ENCODE results near the gene PTPN4. TPM values are rescaled to one million over a fixed set of nuclear protein-coding genes. Genes with fewer than 3 reads are reported as not detected.

Gene PTPN4
- total and polyA plus RNA-seq, 2 of the 8 experiments (the other 6 are each of a cell fraction or from before 2014, with no cell fraction given): 28.5 to 105 TPM

GRCh38 chr2:120012771-120013596 lies 253.3 kb downstream of the PTPN4 start, which contains the start of gene EPB41L5:
TSS of gene EPB41L5 (plus strand) at chr2:120013077. CDS start at chr2:120019085, 6,008 bp downstream.
- POLR2A ChIA-PET (ENCODE audit: partially characterized antibody): interaction anchor here (0.6 to 1.9 kb wide), 15 partner anchors 8 to 252 kb away, joined by 3 to 13 read pairs (median 3); no protein-coding TSS in a partner anchor
- peak within 1 kb of the TSS; percentile 64 for H3K18ac ChIP-seq (ENCODE audit: extremely low read depth, low read length)
- peak within 1 kb of the TSS; percentile 69 to 83 (median 81) for H3K4me3 ChIP-seq (ENCODE audit: extremely low read depth in 1 of 4, insufficient read depth in 2 of 4, low read depth in 3 of 4, low read length in 4 of 4)
- peak within 1 kb of the TSS; percentile 82 for H2BK5ac ChIP-seq (ENCODE audit: low read depth, low read length)
- no peak within 1 kb of the TSS for H2AK5ac ChIP-seq (ENCODE audit: low read depth, low read length)
- H3K27me3 ChIP-seq (replicated peaks in 1 of 4; ENCODE audit: control insufficient read depth in 3 of 4, extremely low read depth in 1 of 4, insufficient read depth in 3 of 4, low read length in 3 of 4): peaks cover 0 to 7% (median 5%) of the 10 kb centered on the region in 4 experiments; a peak in 4 of 7 replicates
- H2BK20ac ChIP-seq (ENCODE audit: low read length): no peak within 1 kb of the TSS
- no peak within 1 kb of the TSS for H3K14ac ChIP-seq (ENCODE audit: insufficient read length)
- H2AFZ ChIP-seq (ENCODE audit: low read length): no peak within 1 kb of the TSS
- FAIRE-seq (no peak), DNase-seq (ENCODE audit: low read depth in 1 of 2, low spot score in 2 of 2) (peak; percentile 91 to 92)
- 2% methylated on average over 73 of the region's 104 CpGs; no CpG with 5 or more reads in 1 of the 2 experiments for WGBS, 2 experiments (ENCODE audit: extremely low coverage in 1 of 2, insufficient coverage in 1 of 2, insufficient read length in 1 of 2, insufficient replicate concordance in 2 of 2, low coverage in 1 of 2, low lambda C conversion rate in 2 of 2, missing lambda C conversion rate in 1 of 2)
- no peaks in the 10 kb centered on the region for H3K23me2 ChIP-seq (ENCODE audit: low read depth, low read length)
- no peak within 1 kb of the TSS for H3K56ac ChIP-seq (replicated peaks; ENCODE audit: insufficient read length, low read depth, low read length)
- 0 out of 2 replicates have a peak, but pooled peaks cover 2% of the 10 kb centered on the region for H3K79me1 ChIP-seq (ENCODE audit: low read depth, low read length)
- H2BK120ac ChIP-seq (replicated peaks; ENCODE audit: low read depth, low read length): peak within 1 kb of the TSS; percentile 54
- no peak within 1 kb of the TSS for H3K4ac ChIP-seq (replicated peaks; ENCODE audit: insufficient read length, low read depth, low read length)
- H3K27ac ChIP-seq (ENCODE audit: low read depth, low read length): peak within 1 kb of the TSS; percentile 81
- H2BK15ac ChIP-seq (ENCODE audit: low read length): 0 out of 2 replicates have a peak within 1 kb of the TSS, but pooled peaks have one; percentile 92
- CTCF ChIA-PET (ENCODE audit: partially characterized antibody): interaction anchor here (1.0 to 1.8 kb wide), 2 partner anchors 14 to 125 kb away, joined by 3 to 5 read pairs; no protein-coding TSS in a partner anchor
- no peaks in the 10 kb centered on the region for H3K36me3 ChIP-seq (ENCODE audit: control insufficient read depth in 2 of 4, insufficient read depth in 4 of 4, low read length in 3 of 4)
- H3K9ac ChIP-seq (replicated peaks in 1 of 4; ENCODE audit: extremely low read depth in 1 of 4, low read depth in 3 of 4, low read length in 3 of 4): peak within 1 kb of the TSS; percentile 85 to 96 (median 87)
- peaks cover 5 to 40% of the 10 kb centered on the region in 2 experiments for H3K79me2 ChIP-seq (ENCODE audit: control insufficient read depth in 1 of 2, insufficient read depth in 2 of 2, low read length in 2 of 2)
- no peaks in the 10 kb centered on the region for H3K9me3 ChIP-seq (ENCODE audit: insufficient read depth in 2 of 2, low read depth in 1 of 2, low read length in 1 of 2)
- no peak within 1 kb of the TSS for H4K91ac ChIP-seq (replicated peaks; ENCODE audit: insufficient read length, low read length)
- peak within 1 kb of the TSS; percentile 97 for H4K8ac ChIP-seq (ENCODE audit: extremely low read depth, insufficient read depth, low read length)
- peak within 1 kb of the TSS; percentile 55; the same call in 1 of the 2 replicates for H2BK12ac ChIP-seq (ENCODE audit: low read depth, low read length)
- H3K4me2 ChIP-seq (ENCODE audit: insufficient read depth in 1 of 2, low read depth in 2 of 2, low read length in 2 of 2): peak within 1 kb of the TSS; percentile 63 to 66
- H4K5ac ChIP-seq (ENCODE audit: insufficient read length, low read depth, low read length): peak within 1 kb of the TSS; percentile 83
- no peak within 1 kb of the TSS for H3K23ac ChIP-seq (ENCODE audit: insufficient read length)
- peaks cover 4 to 6% of the 10 kb centered on the region in 2 experiments for H4K20me1 ChIP-seq (replicated peaks in 1 of 2; ENCODE audit: control insufficient read depth in 1 of 2, insufficient read depth in 2 of 2, low read length in 2 of 2)
- peaks cover 0 to 6% (median 2%) of the 10 kb centered on the region in 4 experiments; a peak in 3 of 7 replicates for H3K4me1 ChIP-seq (replicated peaks in 1 of 4; ENCODE audit: control insufficient read depth in 3 of 4, insufficient read depth in 4 of 4, low read length in 3 of 4)
- TF ChIP-seq CBX5 (IDR thresholded peaks at IDR 0.05; ENCODE audit: low read depth, low read length) (no peak), ZNF274 (IDR thresholded peaks at IDR 0.05; ENCODE audit: borderline replicate concordance, extremely low read depth, low read length) (no peak), CREB1 (IDR thresholded peaks at IDR 0.05) (peak; percentile 34), CHD2 (IDR thresholded peaks at IDR 0.05; ENCODE audit: low read length) (peak; percentile 25; the same call in 1 of the 2 replicates), TAF1 (IDR thresholded peaks at IDR 0.05; ENCODE audit: low read depth, low read length) (peak; percentile 86), CEBPB (IDR thresholded peaks at IDR 0.05; ENCODE audit: low read depth, low read length) (no peak), BACH1 (IDR thresholded peaks at IDR 0.05; ENCODE audit: low read length) (no peak), EZH2 (IDR thresholded peaks at IDR 0.05; ENCODE audit: low read depth, low read length, severe bottlenecking) (no peak), BCL11A (IDR thresholded peaks at IDR 0.05; ENCODE audit: low read depth in 2 of 2, low read length in 2 of 2) (no peak), SIN3A (conservative IDR thresholded peaks at IDR 0.05 in 1 of 2, IDR thresholded peaks at IDR 0.05 in 1 of 2; ENCODE audit: low read depth in 1 of 2, low read length in 2 of 2) (peak; percentile 19 to 23; a peak in 1 of 4 replicates), SP4 (IDR thresholded peaks at IDR 0.05; ENCODE audit: low read length) (0 out of 2 replicates have a peak, but pooled peaks have one; percentile 16), CTBP2 (IDR thresholded peaks at IDR 0.05; ENCODE audit: borderline replicate concordance, insufficient read depth, insufficient read length, low read length) (no peak)

All from H1 (cell line).